Hippocampal formation (tissue), 2 donors: ENCODE measurements around the gene TAS2R43.
"Not testable (repeated sequence)": the region's sequence is repeated elsewhere in the genome, so short reads cannot be mapped to it uniquely, and the experiment has no call there.

Experiments
- DNase-seq, 2 donors: peaks; one replicate each; lab custom pipeline; 2025; lab: John Stamatoyannopoulos, UW

Gene TAS2R43

DNA sequence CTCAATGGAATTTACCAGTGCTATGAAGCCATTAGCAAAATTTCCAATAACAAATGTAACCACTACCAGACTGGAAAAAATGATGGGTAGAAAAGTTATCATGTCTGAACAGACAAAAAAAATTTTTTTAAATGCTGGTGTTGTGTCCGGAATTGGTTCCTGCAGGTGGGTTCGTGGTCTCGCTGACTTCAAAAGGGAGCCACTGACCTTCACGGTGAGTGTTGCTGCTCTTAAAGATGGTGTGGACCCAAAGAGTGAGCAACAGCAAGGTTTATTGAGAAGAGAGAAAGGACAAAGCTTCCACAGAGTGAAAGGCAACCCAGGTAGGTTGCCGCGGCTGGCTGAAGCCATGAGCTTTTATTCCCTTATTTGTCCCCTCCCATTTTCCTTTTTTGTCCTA, at the start of gene TAS2R43:
TAS2R43 (minus strand) TSS at position 186 of the 400 bp plus-strand sequence; CDS start at position 102, 84 bp downstream.
- DNase-seq, result no peak

DNA sequence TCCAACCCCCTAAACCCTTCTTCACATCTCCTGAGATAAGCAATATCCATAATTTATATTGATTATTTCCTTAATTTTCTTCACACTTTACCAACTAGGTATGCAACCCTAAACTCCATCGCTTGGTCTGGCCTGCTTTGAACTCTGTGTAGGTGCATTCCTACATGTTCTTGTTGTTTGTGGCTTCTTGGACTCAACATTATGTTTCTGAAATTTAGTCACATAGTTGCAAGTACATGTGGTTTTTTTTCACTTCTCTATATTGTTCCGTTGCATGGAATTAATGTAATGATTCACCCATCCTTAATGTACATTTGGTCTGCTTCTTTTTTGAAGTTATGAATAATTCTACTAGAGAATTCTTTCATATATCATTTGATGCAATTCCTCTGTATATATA, 44.0 kb upstream of the TAS2R43 start:
- no peak for DNase-seq

DNA sequence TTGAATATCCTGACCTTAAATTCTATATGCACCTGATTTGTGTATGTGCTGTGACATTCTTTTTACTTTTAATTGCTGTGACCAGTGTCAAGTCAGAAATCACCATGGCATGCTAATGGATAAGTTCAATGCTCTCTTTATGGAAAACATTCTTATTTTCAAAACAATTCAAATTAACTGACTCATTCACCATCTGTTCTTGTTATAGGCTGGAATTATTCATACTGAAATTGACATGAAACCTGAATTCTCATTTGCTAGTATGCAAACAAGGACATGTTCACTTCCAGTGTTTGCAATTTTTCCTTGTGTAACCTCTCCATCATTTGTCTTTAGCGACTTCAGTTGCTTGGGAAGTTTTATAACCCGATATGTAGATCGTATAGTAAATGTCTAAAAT, 42.2 kb upstream of the TAS2R43 start, which contains the start of gene TAS2R30:
TAS2R30 (minus strand) TSS at position 340 of the 400 bp plus-strand sequence. CDS start 400 bp downstream, outside the sequence.
- DNase-seq, result no peak

DNA sequence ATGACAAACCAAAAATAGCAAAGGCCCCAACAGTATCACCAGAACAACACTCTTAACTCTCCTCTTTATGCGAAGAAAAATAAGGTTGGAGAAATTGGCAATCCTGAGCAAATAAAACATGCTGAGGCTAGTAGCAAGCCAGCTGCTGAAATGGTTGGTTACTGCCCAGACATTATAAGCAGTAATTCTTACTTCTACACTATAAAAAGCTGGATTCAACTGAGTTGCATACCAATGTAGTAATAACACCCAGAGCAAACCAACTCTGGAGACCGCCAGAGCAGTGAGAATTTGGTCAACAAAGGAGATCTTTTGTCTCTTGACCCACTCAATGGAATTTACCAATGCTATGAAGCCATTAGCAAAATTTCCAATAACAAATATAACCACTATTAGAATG, 41.7 kb upstream of the TAS2R43 start:
- no peak for DNase-seq

- DNase-seq, result no peak
These were observed 41.0 kb upstream of the TAS2R43 start for GRCh38 chr12:11133162-11133561.

- no peak for DNase-seq
These were observed 38.9 kb upstream of the TAS2R43 start for GRCh38 chr12:11130999-11131398.

DNA sequence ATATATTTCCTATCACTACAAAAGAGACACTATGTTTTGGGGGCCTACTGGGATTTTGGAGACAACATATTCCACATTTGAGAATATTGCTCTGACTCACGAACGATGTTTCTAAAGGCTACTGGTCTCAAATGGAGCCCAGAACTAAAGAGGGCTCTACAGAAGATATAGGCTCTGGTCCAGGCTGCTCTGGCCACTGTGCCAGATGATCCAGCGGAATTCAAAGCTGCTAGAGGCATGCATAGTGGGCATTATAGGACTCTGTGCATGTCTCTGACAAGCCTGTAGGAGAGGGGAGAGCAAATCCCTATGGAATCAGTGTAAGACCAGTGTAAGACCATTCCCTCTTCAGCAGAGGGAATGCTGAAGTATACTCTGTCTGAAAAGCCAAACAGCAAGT, 38.3 kb upstream of the TAS2R43 start:
- no peak for DNase-seq

- DNase-seq, result not testable (repeated sequence)
These were observed 22.0 kb upstream of the TAS2R43 start for GRCh38 chr12:11114130-11114529.

GRCh38 chr12:11111213-11111612, 19.1 kb upstream of the TAS2R43 start:
- DNase-seq, result not testable (repeated sequence)

GRCh38 chr12:11108862-11109261, 16.7 kb upstream of the TAS2R43 start:
- DNase-seq, result no peak

DNA sequence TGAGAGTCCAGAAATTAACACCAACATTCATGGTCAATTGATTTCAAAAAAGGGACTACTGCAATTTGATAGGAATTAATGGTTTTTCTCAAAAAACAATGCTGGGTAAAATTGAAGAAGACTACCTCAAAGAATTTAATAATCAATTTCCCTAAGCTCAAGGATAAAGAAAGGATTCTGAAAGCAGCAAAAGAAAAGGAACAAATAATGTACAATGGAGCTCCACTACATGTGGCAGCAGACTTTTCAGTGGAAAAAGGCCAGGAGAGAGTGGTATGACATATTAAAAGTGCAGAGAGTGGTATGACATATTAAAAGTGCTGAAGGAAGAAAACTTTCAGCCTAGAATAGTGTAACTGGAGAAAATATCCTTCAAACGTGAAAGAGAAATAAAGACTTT, 15.6 kb upstream of the TAS2R43 start:
- no peak for DNase-seq

DNA sequence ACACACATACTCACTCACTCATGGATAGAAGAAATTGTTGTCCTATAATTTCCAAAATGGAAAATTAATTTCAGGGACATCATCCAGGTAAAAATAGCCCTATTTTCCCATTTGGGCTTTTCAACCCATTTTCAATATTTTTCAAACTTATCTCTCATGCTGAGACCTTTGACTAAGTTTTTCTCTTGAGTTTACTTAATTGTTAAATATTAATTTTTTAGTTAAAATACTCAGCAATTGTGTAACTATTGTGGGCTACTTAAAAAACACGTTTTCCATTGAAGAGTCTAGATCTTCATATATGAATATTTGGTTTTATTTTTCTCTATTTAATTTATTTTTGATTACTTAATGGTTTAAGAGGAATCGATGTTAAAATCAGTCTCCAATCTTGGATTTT, 14.2 kb upstream of the TAS2R43 start:
- DNase-seq, result no peak

GRCh38 chr12:11105546-11105945, 13.4 kb upstream of the TAS2R43 start:
- no peak for DNase-seq

- not testable (repeated sequence) for DNase-seq
These were observed 2.8 kb upstream of the TAS2R43 start for GRCh38 chr12:11094910-11095309.

- DNase-seq, result no peak
These were observed 2.9 kb downstream of the TAS2R43 start for GRCh38 chr12:11089246-11089645.

- DNase-seq, result no peak
These were observed 6.7 kb downstream of the TAS2R43 start for GRCh38 chr12:11085419-11085818.

GRCh38 chr12:11081987-11082386, 10.1 kb downstream of the TAS2R43 start:
- DNase-seq, result no peak

- no peak for DNase-seq
These were observed 13.9 kb downstream of the TAS2R43 start for GRCh38 chr12:11078246-11078645.

DNA sequence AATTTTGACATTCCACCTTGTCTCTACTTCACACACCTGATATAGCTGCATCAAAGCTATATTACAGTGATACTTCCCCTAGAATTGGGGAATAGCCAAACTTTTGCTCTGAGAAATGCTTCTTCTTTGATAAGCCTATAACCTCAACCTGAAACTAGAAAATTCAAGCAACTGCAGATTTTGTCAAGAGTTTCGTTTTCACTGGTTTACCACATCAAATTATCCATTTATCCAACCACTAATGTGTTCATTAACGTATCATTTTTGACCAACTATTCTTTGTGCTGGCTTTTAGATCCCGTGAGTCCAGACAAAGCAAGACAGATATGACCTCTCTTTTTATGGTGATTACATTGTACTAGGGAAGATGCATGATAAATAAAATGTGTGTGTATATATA, 16.5 kb downstream of the TAS2R43 start:
- DNase-seq, result no peak

DNA sequence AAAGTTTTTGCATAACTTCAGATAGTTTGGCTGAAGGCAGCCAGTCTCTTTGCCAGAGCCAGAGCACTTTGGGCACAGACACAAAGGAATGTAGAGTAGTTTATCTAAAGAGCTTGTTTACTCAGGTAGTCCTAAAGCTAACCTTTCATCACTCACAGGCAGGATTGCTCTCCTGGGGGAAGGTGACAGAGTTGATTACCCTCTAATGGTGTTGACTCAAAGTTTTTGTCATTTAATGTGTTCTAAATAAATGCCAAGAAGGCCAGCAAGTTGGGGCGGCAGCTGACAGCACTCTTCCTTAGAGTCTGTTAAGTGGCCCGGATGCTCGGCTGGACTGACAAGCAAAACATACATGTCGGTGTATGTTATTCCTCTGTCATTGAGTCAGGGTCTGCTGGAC, 20.7 kb downstream of the TAS2R43 start:
- DNase-seq, result no peak

GRCh38 chr12:11070999-11071398, 21.1 kb downstream of the TAS2R43 start:
- DNase-seq, result no peak

DNA sequence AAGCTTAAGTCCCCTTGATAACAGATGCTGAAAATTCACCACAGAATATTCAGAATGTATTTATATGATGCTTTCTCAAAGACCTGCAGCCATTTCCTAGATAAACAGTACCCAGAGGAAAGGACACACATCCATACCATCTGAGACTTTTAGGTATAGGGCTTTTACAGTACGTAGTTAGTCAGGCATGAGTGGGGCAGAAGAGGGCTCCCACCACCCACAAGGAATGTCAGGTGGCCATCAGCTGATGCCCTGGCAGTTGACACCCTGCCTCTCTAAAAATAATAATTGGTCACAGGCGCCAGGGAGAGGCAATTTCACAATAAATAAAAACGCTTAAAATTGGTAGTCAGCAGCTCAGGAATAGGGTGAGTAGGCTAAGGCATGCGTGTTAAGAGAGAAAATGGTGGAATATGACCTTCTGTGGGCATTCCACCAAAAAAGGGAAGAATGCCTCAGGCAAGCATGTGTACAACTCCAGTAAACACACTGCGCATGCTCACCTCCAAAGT, 22.2 kb downstream of the TAS2R43 start:
- DNase-seq, result no peak

DNA sequence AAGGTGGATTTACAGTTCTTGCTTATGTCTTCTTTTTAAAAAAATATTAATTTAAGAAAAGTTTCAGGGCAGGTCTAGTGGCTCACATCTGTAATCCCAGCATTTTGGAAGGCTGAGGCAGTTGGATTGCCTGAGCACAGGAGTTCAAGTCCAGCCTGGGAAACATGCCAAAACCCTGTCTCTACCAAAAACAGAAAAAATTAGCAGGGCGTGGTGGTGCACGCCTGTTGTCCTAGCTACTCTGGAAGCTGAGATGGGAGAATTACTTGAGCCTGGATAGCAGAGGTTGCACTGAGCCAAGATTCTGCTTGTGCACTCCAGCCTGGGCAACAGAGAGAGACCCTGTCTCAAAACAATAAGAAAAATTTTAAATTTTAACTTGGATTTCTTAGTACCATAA, 24.6 kb downstream of the TAS2R43 start:
- DNase-seq, result no peak

- not testable (repeated sequence) for DNase-seq
These were observed 29.9 kb downstream of the TAS2R43 start, which contains the start of gene TAS2R46 for GRCh38 chr12:11062194-11062593. TSS of gene TAS2R46 (minus strand) at chr12:11062294. CDS start at chr12:11062294, 0 bp downstream.
